Sigmoid colon (tissue), 4 donors: ENCODE results near the gene TSPAN4.

Source experiments
- EP300 ChIP-seq, 4 donors: sonication (generic); formaldehyde crosslinking; IDR thresholded peaks; one replicate each; pipeline ENCODE4 v1.6.1; 2017; ENCODE audit warnings: antibody characterized with exemption in 4 of 4
- TF ChIP-seq, protein P1 (sequence below), 4 experiments: fragments of 450-650 bp in 3 of 4; fragments of 200-600 bp in 1 of 4; IDR thresholded peaks; one replicate each; pipeline ENCODE4 v1.5.1; 2016 to 2019; ENCODE audit warnings: antibody characterized with exemption in 4 of 4, mild to moderate bottlenecking in 3 of 4, moderate library complexity in 2 of 4

DNA sequence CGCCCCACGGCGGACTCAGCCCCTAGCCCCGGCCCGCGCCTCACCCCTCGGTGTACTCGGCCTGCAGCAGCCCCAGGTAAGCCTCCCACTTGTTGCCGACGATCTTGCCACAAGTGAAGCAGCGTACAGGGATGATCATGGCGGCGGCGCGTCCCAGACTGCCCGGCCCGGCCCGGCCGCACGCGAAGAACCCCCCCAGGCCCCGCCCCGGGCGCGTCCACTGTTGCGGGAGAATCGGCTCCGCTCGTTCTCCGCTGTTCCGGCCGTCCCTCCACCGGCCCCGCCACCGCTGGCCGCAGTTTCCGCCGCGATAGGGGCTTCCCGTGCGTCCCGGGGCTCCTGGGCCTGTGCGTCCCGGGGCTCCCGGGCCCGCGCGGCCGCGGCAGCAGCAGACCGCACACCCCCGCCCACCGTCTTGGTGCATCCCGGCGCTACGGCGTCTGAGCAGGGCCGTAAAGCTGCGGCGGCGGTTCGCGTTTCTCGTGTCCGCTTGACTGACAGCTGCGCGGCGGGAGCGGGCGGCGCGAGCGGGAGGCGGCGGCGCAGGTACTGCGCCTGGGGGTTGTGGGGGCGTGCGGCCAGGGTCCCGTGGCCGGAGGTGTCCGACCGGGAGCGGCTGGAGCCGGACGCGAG lies at the start of gene TSPAN4, which contains the start of gene POLR2L:
- no peak for TF ChIP-seq EP300 (IDR thresholded peaks at IDR 0.05)
- TF ChIP-seq, protein P1, sequence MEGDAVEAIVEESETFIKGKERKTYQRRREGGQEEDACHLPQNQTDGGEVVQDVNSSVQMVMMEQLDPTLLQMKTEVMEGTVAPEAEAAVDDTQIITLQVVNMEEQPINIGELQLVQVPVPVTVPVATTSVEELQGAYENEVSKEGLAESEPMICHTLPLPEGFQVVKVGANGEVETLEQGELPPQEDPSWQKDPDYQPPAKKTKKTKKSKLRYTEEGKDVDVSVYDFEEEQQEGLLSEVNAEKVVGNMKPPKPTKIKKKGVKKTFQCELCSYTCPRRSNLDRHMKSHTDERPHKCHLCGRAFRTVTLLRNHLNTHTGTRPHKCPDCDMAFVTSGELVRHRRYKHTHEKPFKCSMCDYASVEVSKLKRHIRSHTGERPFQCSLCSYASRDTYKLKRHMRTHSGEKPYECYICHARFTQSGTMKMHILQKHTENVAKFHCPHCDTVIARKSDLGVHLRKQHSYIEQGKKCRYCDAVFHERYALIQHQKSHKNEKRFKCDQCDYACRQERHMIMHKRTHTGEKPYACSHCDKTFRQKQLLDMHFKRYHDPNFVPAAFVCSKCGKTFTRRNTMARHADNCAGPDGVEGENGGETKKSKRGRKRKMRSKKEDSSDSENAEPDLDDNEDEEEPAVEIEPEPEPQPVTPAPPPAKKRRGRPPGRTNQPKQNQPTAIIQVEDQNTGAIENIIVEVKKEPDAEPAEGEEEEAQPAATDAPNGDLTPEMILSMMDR (IDR thresholded peaks at IDR 0.05) = no peak
